Measurements from ENCODE around the gene FGF19. TPM values are rescaled to one million over a fixed set of nuclear protein-coding genes. Genes with fewer than 3 reads are reported as not detected.

FGF19 gene
- total RNA-seq, 1 donor, result not detected

DNA sequence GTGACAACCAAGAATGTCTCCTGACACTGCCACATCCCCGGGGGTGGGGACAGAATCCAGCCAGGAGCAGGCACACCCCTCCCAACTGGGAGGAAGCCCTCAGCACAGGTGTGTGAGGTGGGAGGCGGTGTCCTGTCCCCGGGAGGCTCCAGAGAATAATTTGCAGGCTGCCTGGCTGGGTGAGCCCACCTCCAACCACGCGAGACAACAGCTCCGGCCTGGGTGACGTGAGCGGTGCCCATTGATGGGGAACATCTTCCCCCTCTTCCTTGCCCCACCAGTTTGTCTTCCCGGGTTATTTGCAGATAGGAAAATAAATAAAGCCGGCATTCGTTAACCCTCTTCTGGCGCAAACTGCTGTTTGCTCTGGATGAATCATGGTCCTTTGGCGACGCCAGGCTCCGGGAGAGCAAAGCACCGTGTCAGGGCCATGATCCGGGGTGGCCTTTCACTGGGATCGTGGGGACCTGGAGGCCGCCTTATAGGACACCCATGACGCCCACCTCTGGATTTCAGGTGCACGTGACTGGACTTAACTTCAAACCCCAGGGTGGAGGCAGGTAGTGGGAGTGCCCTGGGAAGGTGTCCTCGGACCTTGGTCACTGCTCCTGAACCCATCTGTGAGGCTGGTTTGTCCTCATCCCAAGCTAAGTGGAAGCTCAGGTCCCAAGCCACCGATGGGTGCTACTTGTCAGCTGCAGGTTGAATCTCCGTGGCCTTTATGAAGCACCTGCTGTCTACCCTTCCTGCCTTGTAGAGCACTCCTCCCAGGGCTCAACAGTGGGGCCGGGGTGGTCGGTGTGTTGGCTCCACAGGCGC lies 49.0 kb downstream of the FGF19 start:
- no peak overlapping the region for H3K4me3 ChIP-seq (ENCODE audit: low read depth, low read length)
- DNase-seq (ENCODE audit: low read depth), result no peak
- no peak for TF ChIP-seq CTCF (IDR thresholded peaks at IDR 0.05; ENCODE audit: insufficient read depth, low read length)

- H3K4me3 ChIP-seq (ENCODE audit: low read depth, low read length), result no peak overlapping the region
- DNase-seq (ENCODE audit: low read depth), result no peak
- TF ChIP-seq CTCF (IDR thresholded peaks at IDR 0.05; ENCODE audit: insufficient read depth, low read length), result no peak
These were observed 49.7 kb downstream of the FGF19 start for GRCh38 chr11:69654001-69654659.

DNA sequence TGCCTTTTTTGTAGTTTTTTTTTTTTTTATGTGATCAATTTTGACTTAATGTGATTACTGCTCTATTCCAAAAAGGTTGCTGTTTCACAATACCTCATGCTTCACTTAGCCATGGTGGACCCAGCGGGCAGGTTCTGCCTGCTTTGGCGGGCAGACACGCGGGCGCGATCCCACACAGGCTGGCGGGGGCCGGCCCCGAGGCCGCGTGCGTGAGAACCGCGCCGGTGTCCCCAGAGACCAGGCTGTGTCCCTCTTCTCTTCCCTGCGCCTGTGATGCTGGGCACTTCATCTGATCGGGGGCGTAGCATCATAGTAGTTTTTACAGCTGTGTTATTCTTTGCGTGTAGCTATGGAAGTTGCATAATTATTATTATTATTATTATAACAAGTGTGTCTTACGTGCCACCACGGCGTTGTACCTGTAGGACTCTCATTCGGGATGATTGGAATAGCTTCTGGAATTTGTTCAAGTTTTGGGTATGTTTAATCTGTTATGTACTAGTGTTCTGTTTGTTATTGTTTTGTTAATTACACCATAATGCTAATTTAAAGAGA lies 50.3 kb downstream of the FGF19 start:
- no peak overlapping the region for H3K4me3 ChIP-seq (ENCODE audit: low read depth, low read length)
- no peak for DNase-seq (ENCODE audit: low read depth)
- TF ChIP-seq CTCF (IDR thresholded peaks at IDR 0.05; ENCODE audit: insufficient read depth, low read length), result no peak

DNA sequence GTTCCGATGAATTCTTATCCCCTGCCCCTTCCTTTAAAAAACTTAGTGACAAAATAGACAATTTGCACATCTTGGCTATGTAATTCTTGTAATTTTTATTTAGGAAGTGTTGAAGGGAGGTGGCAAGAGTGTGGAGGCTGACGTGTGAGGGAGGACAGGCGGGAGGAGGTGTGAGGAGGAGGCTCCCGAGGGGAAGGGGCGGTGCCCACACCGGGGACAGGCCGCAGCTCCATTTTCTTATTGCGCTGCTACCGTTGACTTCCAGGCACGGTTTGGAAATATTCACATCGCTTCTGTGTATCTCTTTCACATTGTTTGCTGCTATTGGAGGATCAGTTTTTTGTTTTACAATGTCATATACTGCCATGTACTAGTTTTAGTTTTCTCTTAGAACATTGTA lies 50.8 kb downstream of the FGF19 start:
- TF ChIP-seq CTCF (IDR thresholded peaks at IDR 0.05; ENCODE audit: insufficient read depth, low read length), result no peak
- H3K4me3 ChIP-seq (ENCODE audit: low read depth, low read length), result no peak overlapping the region
- DNase-seq (ENCODE audit: low read depth), result no peak

DNA sequence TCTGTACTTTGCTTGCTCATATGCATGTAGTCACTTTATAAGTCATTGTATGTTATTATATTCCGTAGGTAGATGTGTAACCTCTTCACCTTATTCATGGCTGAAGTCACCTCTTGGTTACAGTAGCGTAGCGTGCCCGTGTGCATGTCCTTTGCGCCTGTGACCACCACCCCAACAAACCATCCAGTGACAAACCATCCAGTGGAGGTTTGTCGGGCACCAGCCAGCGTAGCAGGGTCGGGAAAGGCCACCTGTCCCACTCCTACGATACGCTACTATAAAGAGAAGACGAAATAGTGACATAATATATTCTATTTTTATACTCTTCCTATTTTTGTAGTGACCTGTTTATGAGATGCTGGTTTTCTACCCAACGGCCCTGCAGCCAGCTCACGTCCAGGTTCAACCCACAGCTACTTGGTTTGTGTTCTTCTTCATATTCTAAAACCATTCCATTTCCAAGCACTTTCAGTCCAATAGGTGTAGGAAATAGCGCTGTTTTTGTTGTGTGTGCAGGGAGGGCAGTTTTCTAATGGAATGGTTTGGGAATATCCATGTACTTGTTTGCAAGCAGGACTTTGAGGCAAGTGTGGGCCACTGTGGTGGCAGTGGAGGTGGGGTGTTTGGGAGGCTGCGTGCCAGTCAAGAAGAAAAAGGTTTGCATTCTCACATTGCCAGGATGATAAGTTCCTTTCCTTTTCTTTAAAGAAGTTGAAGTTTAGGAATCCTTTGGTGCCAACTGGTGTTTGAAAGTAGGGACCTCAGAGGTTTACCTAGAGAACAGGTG lies 51.8 kb downstream of the FGF19 start:
- no peak overlapping the region for H3K4me3 ChIP-seq (ENCODE audit: low read depth, low read length)
- TF ChIP-seq CTCF (IDR thresholded peaks at IDR 0.05; ENCODE audit: insufficient read depth, low read length), result no peak
- no peak for DNase-seq (ENCODE audit: low read depth)

GRCh38 chr11:69650832-69651344 lies 52.9 kb downstream of the FGF19 start:
- no peak for TF ChIP-seq CTCF (IDR thresholded peaks at IDR 0.05; ENCODE audit: insufficient read depth, low read length)
- no peak for DNase-seq (ENCODE audit: low read depth)
- H3K4me3 ChIP-seq (ENCODE audit: low read depth, low read length), result no peak overlapping the region
